Anterior cingulate cortex (tissue), 58 donors: Measurements from ENCODE around the gene CSNK1E.

Experiments
- DNase-seq, 58 donors: peaks; one replicate each; lab custom pipeline; 2025; lab: John Stamatoyannopoulos, UW

CSNK1E gene

DNA sequence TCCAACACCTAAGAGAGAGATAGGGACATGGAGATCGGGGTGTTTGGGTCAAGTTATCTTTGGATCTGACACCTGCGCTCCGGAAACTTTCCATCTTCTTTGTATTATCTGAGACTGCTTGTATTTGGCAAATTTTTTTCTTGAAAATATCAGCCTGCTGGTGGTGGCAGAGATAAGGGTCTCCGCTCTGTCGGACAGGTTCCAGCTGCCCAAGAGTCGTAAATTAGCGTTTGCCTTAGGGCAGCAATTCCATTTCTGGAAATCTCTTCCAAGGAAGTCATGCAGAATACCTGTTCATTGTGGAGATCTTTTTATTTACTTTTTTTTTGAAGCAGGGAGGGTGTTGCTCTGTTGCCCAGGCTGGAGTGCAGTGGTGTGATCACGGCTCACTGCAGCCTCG is 19.5 kb upstream of the CSNK1E start:
- no peak for DNase-seq

DNA sequence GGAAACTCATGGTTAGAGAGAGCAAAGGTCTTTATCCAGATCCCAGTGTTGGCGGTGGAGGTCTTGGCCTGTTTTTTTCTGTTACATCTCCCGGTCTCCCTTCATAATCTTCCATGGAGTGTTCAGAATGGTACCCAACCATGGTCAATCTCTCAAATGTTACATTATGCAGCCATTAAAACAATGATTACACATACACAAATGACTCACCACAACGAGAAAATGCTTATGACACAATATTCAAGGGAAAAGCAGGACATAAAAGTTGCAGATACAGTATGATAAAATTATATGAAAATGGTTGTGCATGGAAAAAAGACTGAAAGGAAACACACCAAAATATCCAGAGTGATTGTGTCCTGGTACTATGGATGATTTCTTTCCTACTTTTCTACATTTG is 17.8 kb upstream of the CSNK1E start:
- DNase-seq, result no peak

DNA sequence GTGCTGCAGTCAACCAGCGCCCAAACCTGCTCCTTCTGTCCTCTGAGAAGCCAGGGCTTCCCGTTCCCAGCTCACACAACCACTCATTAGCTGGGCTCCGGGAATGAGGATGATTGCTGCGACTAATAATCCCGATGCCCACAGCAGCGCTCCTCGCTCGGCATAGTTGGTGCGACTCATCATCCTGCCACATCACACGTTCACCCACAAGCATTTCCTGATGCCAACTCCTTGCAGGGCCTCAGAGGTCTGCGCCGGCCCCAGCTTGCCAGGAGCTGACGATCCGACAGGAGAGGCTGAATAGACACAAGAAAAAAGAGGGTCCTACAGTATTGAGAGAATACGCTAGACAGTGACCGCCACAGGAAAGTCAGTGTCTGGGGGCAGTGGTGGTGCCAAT is 10.6 kb upstream of the CSNK1E start:
- DNase-seq, result peak in 3 of 58 donors; percentile 14 to 33 (median 18)

DNA sequence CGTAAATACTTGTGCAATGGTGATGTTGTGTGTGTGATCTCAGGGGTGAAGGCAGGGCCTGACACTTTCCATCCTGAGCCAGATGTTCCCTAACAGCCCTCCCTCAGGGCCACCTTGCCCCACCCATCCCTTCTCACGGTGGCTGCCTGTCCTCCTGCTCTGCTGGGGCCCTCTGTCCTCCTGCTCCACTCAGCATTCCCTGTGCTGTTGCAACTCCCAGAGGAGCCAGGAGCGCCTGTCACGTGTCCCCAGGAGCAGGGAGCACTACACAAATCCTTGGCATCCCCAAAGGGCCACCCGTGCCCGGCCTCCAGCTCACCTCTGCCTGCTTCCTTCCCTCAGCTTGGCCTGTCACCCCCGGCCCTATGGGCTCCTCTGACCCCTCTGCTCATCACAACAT is 10.2 kb upstream of the CSNK1E start:
- no peak for DNase-seq

DNA sequence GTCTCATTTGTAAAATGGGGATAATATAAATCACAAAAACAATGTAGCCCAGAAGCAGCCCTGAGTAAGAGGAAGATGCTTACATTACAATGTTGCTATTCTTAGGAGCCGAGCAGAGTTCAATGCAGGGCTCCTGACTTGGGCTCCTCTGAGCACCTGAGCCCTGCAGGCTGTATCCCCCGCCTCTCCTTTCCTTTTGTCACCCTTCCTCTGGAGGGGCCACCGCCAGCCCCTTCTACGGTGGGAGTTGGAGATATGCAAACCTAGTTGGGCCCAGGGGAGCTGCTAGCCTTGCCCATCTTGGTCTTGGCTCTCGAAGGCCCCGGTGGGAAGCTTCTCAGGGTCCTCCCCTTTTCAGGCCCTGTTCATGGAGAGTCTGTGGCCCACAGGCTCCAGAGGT is 8.4 kb upstream of the CSNK1E start:
- DNase-seq, result no peak

DNA sequence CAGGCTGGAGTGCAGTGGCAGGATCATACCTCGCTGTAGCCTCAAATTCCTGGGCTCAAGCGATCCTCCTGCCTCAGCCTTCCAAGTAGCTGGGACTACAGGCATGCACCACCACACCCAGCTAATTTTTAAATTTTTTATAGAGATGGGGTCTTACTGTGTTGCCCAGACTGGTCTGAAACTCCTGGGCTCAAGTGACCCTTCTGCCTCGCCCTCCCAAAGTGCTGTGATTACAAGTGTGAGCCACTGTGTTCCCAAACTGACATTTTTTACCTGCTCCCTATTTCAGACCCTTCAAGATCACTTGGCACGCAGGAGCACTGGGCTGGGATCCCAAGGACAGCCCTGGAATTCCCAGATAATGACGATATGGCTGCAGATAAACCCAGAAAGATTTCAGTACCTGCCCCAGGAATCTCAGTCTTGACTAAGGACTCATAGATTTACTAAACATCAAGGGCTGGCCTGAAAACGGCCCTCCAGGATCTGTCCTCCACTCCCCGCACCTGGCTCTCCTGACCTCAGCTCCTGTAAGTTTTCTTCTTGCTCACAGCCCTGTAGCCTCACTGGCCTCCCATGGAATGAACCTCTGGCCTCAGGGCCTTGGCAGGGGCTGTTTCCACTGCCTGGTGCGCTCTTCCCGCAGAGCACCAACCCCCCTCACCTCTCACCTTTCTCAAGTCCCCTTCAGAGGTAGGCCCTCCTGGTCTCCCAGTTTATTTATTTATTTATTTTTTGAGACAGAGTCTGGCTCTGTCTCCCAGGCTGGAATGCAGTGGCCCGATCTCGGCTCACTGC is 3.6 kb upstream of the CSNK1E start:
- no peak for DNase-seq

DNA sequence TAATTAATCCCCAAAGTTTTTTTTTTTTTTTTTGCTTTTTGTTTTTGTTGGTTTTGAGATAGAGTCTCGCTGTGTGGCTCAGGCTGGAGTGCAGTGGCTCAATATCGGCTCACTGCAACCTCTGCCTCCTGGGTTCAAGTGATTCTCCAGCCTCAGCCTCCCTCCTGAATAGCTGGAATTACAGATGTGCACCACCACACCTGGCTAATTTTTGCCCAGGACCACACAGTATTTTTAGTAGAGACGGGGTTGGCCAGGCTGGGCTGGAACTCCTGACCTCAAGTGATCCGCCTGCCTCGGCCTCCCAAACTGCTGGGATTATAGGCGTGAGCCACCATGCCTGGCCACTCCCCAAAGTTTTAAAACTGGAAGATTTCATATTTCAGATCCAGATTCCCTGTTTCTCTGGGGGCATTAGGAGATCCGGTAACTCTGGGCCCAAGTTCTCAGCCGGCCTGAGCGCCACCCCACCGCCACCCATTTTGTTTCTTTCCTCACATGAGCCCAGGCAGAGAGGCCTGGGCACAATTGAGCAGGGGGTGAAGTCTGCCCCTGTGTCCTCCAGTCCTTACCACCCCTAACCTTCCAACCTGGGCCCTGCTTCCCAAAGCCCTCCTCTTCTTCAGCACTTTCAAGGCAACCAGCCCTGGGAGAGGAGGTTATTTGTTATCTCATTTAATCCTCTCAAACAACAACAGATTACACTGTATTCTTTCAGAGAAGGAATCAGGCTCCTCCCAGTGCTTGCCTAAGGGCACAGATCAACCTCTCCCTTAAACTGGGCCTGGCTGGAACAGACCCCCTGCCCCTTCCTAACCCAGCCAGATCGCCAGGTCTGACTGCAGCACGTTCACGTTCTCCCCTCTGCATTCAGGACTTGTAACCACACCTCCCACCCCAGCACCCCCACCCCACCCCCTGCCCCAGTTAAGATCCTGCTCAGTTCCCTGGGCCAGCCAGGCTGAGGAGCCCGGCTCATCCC is 1.9 kb upstream of the CSNK1E start:
- no peak for DNase-seq

DNA sequence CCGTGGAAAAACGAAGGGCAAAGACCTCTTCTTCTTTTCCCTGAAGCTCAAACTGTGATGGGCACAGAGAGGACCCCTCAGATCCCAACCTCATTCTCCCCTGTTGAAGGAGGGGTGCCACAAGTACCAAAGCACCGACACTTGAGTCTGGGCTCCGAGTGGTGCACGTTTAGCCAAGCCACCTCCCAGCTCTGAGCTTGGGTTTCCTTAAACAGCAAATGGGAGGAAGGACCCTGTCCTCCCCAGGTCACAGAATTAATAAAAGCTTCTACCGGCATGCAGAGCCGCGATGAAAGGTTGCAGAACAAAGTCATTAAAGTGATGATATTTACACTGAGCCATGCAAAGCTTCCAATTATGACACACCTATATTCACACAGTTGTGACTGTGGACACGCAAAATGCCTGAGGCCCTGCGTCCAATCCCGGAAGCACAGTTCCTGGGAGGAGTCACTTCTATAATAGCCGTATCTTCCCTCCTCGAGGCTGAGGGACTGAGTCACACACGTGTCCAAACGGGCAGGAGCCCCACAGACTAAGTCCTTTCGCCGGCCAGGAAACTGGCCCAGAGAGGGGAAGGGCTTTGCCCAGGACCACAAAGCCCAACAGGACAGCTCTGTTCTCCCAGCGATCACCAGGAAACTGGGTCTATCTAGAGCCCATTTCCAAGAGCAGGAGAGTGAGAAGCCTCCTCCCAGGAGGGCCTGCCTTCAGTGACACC is 922 bp upstream of the CSNK1E start:
- peak in 9 of 58 donors; percentile 14 to 43 (median 27) for DNase-seq

DNA sequence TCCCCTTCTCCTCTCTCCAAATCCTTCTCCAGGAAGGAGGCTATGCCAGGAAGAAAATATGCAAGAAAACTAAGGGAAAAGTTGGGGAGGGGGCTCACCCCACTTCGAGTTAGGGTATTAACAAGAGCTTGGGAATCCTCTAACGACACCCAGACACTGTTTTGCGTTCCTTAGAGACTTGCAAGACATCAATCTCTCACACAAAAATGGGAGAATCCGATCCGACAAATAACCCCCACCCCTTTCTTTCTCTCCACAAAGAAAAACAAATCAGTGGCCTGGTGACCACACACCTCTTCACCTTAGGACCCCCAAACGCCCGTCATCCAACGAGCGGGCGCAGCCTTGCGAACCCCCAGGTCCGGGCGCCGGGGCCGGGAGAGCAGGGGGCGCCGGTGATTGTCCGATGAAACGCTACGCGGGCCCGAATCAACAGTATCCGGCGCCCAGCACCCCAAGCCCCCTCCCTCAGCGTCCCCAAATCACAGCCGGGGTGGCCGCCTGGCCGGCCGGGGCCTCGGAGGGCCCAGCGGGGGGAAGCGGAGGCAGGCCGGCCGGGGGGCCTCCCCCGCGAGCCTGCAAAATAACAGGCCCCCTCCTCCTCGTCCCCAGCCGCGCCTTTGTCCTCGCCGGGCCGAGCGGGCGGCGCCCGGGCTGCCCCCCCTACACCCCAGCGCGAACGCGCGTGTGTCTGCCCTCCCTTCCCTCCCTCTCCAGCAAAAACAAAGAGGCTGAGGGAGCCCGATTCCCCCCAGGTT is 690 bp downstream of the CSNK1E start:
- DNase-seq, result peak in 54 of 58 donors; percentile 22 to 85 (median 72)

DNA sequence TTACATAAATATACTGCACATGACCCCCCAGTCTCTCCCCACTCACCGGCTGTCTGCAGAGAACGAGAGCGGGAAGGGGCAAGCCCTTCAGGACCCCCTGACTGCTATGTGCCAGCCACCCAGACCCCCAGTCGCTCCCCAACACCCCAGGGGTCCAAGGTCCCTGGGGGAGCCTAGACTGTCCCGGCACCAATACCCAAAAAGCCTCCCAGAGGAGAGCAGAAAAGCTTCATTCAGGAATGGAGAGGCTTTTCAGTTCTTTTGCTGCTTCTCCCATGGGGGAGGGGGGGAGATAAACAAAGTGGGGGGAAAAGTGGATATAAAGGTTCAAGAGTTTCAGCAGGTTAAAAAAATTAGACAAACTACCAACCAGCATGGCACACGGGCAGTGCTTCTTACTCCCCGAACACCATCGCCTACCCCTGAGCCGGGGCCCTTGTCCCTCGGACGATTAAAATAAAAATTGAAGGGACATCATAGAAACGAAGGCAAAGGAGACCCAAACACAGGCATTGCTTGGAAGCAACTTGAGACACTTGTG is 1.3 kb downstream of the CSNK1E start:
- DNase-seq, result peak in 9 of 58 donors; percentile 43 to 62 (median 52)

DNA sequence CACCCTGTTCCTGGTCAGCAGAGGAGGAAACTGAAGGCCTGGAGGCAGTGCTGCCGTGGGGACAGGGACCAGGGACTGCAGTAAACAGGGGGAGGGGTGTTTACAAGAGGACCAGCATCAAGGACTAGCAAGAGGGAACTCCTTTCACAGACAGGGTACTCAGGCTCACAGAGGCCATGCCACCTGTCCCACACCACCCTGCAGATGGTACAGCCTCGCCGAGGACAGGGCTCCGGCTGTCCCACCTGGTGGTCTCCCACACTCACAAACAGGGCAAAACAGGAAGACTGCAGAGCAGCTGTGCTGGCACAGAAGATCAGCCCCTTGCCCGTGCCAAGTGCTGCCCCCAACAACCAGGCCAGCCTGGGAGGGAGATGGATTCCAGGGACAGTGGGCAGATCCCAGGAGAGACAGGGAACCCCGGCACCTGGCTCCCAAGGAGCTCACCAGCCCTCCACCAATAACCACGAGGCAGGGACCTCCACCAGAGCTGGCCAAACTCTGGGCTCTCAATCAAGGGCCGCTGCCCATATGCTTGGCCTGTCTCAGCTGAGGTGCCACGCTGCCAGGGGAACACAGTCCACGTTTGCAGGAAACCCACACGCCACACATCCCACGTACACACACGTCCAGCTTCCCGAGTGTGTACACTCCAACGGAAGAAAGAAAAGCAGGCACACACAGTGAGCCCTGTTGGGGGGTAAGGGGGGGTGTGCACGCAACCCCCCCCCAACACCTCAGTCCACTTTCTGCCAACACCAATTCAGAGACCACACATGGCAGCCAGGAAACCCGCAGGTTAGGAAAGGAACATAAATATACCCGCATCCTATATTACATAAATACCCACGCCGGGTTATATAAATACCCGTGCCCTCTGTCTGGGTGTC is 2.1 kb downstream of the CSNK1E start:
- DNase-seq, result peak in 26 of 58 donors; percentile 25 to 74 (median 50)

DNA sequence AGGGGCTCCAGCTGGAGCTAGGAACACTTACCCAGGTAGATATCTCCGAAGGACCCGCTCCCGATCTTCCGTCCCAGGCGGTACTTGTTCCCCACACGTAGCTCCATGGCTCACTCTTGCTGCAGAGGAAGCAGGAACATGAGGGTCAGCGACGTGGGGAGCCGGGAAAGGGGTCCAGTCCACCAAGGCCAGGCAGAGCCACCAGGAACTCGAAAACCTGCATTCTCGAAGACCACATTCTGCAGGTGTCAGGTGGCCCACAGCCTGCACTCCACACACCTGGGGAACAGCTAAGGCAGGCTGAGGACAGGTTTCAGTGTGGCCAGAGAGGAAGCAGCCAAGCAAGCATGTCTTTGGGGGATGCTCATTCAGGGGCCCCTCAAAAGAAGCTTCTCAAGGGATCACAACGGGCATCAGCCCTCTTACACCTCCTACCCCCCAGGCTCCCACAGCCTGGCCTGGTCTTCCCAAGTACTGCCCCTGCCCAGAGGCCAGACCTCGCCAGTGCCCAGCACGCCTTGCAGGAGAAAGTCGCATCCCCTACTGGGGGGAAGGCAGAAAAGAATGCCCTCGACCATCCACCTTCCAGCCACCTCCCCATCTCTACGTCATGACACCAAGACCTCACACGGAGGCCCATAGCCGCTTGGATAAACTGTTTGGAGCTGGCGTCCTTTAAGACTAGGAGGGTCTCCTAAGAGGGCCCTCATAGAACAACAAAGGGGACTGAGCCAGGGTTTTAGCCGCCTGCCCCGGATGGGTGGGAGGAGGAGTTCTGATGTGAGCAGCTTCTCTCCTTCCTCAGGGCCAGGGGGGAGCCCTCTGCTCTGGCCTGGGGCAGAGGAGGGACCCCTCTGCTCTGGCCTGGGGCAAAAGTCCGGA is 2.9 kb downstream of the CSNK1E start:
- peak in 1 of 58 donors; percentile 19 for DNase-seq

DNA sequence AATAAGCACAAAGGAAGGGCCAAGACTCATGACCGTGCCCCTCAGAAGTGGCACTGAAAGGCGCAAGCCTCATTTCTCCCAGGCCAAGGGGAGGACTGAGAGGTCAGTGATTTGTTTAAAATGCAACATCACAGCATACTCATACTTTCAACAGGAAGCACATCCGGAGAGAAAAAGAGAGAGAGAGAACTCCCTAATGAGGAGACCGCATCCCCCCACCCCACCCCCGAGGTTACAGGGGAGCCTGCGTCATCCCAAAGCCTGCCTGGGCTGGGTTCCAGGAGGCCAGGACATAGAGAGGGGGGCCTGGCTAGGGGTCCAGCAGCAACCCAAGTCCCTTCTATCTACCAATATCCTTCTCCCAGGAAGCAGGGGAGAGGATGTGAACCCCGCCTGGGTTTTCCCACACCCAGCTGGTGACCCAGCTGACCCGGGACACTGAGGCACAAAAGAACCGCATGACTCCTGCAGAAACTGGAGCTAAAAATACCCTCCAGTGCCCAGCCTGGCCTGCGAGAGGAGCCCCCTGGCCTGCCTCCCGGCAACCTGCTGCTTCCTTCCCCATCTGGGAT is 3.8 kb downstream of the CSNK1E start:
- DNase-seq, result peak in 26 of 58 donors; percentile 10 to 66 (median 42)

DNA sequence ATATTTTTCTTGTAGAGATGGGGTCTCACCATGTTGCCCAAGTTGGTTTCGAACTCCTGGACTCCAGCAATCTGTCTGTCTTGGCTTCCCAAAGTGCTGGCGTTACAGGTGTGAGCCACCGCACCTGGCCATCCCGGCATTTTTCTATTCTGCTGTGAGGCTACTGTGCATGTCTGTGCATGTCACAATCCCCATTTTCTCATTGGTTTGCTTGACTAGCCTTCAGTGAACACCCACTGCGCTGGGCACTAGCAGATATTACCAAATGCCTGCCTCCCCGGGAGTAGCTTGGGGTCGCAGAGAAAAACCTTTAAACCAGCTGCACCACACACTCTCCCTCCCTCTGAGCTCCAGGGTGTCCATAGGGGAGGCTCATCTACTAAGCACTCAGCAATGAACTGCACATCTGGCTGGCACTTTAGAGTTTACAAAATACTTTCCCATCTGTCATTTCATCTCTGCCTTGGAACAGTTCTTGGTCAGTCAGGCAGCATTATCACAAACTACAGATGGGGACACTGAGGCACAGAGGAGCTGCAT is 4.9 kb downstream of the CSNK1E start:
- DNase-seq, result no peak

DNA sequence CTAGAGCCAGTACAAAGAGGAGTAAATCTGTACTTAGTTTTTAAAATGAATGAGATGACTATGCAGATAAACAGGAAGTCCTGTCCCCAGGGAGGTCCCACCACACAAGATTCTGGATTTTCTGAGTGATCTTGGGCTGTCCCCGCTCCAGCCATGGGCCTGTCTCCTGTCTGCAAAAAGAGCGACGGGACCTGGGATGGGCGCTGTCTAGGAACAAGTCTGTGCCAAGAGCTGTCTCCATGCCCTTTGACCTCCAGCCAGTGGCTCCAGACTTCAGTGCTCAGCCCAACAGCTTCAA is 6.0 kb downstream of the CSNK1E start:
- no peak for DNase-seq

DNA sequence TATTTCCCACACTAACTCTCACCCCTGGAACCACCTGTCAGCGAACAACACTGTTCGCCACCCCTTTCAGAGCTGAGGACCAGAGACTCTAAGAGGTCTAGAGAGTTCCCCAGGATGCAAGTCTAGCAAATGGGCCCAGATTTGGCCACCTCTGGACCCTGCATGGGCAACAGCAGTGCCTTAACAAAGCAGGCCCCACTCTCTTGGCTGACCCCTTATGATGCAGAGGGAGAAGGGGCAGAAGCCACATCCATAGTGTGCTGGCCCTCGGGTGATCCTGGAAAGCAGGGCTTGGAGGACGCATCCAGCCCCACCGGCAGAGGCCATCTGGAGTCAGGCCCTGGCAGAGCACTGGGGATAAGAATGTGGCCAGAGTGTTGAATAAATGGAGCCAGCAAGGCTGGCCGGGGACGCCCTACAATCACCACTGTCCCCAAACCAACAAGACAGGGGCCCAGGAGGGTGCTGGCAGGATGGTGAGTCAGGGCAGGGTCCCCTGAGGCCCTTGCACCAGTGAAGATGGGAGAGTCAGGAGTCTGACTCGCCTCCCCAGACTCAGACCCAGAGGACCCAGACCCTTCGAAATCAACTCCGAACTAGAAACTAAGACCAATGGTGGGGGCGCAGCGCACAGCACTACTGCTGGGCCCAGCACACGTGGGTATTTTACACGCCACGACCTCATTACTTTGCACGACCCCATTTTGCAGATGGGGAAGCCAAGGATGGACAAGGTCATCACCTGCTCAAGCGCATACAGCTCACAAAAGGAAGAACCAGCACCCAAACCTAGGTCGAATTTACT is 6.5 kb downstream of the CSNK1E start:
- DNase-seq, result no peak
